ENCODE measurements around the gene TAB3.

Gene TAB3, protein sequence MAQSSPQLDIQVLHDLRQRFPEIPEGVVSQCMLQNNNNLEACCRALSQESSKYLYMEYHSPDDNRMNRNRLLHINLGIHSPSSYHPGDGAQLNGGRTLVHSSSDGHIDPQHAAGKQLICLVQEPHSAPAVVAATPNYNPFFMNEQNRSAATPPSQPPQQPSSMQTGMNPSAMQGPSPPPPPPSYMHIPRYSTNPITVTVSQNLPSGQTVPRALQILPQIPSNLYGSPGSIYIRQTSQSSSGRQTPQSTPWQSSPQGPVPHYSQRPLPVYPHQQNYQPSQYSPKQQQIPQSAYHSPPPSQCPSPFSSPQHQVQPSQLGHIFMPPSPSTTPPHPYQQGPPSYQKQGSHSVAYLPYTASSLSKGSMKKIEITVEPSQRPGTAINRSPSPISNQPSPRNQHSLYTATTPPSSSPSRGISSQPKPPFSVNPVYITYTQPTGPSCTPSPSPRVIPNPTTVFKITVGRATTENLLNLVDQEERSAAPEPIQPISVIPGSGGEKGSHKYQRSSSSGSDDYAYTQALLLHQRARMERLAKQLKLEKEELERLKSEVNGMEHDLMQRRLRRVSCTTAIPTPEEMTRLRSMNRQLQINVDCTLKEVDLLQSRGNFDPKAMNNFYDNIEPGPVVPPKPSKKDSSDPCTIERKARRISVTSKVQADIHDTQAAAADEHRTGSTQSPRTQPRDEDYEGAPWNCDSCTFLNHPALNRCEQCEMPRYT

GRCh38 chrX:30889147-30890140 is at the start of gene TAB3:
TAB3 (minus strand) TSS chrX:30889254; CDS start chrX:30859588, 29,666 bp downstream.
- peak; percentile 86 for DNase-seq (ENCODE audit: low read depth in 2 of 2)

DNA sequence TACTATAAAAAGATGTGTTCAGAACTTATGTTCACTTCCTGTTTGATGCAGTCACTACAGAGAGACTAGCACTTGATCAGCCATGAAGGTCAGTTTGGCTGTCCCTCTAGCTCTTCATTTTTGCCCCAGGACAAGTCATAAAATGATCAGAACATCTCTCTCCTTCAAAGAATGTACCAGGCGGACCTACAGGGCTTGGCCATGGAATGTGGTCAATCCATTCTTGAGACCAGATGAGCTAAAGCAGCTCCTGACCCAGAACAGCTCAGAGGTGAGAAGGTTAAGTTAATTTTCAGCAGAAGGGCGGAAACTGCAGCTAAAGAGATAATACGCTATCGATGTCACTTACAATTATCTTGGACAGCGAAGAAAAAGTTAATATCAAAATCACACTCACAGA is 49.2 kb upstream of the TAB3 start:
- no peak for DNase-seq (ENCODE audit: low read depth in 2 of 2)

DNA sequence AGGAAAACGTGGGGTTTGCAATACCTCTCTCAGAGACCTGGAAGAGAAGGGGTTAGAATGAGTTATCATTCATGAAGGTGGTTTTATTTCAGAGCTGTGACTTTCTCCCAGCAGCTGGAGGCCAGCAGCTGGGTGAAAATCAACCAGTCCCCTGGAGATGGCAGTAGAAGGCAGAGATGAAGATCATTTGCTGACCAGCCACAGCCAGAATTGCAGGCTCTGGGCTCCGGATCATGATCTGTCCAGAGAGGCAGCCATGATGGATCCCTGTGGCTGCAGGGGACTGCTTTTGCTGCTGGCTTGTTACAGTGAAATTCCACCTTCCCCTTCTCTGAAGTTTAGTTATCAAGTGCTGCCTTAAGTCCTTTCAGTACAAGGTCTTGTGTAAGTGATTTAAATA is 46.9 kb upstream of the TAB3 start:
- no peak for DNase-seq (ENCODE audit: low read depth in 2 of 2)

DNA sequence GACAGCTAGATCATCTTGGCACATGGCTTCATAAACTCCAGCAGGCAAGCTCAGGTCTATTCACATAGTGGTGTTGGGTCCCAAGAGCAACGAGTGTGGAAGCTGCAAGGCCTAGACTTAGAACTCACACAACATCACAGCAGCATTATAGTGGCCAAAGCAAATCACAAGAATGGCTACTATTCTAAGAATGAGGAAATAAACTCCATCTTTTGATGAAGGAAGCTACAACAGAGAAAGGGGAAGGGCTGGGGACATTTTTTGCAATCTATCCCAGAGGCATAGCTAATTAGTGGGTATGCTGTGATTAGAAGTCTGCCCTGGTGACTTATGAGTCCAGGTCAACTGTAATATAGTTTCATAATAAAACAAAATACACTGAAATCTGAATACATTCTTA is 42.9 kb upstream of the TAB3 start:
- no peak for DNase-seq (ENCODE audit: low read depth in 2 of 2)

- DNase-seq (ENCODE audit: low read depth in 2 of 2): no peak
Observed at GRCh38 chrX:30930679-30931078, 41.6 kb upstream of the TAB3 start.

- no peak for DNase-seq (ENCODE audit: low read depth in 2 of 2)
Observed at GRCh38 chrX:30930143-30930542, 41.1 kb upstream of the TAB3 start.

DNA sequence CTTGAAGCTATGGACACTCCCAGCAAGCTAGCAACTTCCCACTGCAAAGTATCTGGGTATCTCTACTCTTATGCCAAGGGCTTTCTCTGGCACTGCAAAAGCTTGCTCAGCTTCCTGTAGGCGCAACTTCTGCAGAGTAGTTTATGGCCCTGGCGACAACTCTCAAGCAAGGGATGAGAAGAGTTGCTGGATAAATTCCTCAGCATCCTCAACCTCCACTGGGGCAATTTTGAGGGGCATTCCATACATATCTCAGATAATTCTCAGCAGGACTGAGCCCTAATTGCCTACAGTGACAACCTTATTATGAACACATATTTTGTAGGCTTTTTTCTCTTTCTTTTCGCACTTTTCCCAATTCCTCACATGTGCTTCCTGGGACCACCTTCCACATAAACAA is 31.2 kb upstream of the TAB3 start:
- DNase-seq (ENCODE audit: low read depth in 2 of 2): no peak

GRCh38 chrX:30918480-30918879 is 29.4 kb upstream of the TAB3 start:
- no peak for DNase-seq (ENCODE audit: low read depth in 2 of 2)

DNA sequence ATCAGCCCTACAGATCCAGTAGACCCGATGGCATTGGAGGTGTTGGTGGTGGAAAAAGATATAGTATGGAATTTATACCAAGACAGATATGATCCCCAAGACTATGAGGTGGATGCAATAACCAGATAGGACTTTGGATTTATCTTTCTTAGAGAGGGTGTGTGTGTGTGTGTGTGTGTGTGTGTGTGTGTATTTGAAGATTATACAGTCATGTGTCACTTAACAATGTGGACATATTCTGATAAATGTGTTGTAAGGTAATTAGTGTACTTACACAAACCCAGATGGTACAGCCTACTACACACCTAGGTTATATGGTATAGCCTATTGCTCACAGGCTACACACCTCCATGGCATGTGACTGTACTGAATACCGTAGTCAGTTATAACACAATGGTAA is 24.4 kb upstream of the TAB3 start:
- DNase-seq (ENCODE audit: low read depth in 2 of 2): no peak

DNA sequence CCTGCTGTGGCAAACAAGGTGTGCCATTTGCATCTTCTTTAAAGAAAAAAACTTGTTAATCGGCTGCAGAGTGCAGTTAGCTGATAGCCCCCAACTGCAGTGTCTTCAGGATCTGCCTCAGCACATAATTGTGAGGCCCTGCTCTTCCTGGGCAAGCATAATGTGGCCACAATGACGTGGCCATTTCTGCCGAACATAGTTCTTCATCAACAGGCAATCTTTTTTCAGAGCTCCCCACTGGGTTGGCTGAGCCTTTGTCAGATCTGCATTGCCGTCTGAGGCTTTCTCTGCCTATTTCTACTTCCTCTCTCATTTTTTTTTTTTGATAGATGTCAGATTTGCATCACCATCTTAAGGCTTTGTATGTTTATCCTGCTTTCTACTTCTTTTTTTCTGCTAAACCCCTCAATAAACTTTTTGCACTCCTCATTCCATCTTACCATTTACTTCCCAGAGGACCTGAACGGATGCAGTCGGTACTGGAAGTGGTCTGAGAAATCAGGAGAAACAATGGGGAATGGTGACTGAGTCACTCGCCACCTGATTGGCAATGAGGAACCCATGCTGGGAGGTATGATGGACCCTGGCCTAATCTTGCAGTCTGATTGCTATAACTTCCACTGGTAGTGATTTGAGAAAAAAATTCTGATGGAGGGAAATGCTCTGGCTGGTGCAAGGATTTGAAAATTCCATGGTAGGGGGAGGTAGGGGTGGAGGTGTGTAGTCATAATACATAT is 21.2 kb upstream of the TAB3 start:
- no peak for DNase-seq (ENCODE audit: low read depth in 2 of 2)

GRCh38 chrX:30906726-30907125 is 17.7 kb upstream of the TAB3 start:
- DNase-seq (ENCODE audit: low read depth in 2 of 2): no peak

GRCh38 chrX:30905321-30905720 is 16.3 kb upstream of the TAB3 start:
- no peak for DNase-seq (ENCODE audit: low read depth in 2 of 2)

- DNase-seq (ENCODE audit: low read depth in 2 of 2): no peak
Observed at GRCh38 chrX:30904632-30905031, 15.6 kb upstream of the TAB3 start.

DNA sequence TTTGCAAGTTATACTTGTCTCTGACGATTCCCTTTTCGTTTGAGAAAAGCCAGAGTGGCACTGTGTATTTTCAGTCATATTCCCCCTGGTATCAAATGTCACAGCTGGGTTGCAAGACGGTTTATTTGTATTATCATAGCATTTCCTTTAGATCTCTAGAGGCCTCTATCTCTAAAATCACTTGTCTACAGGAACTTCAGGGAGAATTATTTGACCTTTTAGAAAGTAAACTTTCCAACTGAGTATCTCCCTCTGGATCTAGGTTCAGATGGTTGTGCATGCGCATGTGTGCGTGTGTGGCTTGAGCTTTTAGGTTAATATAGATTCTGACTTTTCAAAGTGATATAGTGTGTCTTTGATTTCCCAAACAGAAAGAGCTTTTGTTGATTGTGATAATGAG is 15.1 kb upstream of the TAB3 start:
- no peak for DNase-seq (ENCODE audit: low read depth in 2 of 2)

- no peak for DNase-seq (ENCODE audit: low read depth in 2 of 2)
Observed at GRCh38 chrX:30900227-30900626, 11.2 kb upstream of the TAB3 start.

DNA sequence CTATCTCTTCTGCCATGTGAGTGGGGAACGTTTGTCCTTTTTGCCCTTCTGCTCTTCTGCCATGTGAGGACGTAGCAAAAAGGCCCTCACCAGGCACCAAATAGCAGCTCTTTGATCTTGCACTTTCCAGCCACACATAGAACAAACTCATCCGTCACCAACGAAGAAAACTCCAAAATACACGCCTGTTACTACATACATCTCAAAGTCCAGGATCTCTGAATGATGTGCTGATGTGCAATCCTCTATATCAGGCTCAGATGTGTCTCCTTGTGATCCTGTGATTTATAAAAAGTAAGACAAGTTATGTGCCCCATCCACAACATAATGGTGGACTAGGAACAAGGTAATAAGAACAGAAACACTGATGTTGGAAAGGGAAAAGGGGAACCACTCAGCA is 9.8 kb upstream of the TAB3 start:
- DNase-seq (ENCODE audit: low read depth in 2 of 2): no peak

DNA sequence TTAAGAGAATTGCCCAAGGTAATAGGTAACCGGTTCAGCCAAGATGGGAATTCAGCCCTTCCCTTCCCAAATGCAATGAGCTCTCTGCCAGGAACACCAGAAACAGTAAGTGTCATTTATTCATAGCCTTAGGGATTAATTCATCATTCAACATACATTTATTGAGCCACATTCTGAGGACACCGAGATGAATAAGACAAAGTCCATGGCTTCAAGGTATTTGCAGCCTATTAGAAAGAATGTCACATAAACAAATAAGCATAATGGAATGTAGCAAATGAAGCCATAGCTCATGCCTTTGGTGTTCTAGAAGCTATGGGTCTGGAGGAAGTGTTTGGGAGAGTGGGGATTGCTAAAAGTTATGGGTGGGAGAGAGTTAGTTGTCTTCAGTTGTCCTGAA is 6.3 kb upstream of the TAB3 start:
- no peak for DNase-seq (ENCODE audit: low read depth in 2 of 2)

DNA sequence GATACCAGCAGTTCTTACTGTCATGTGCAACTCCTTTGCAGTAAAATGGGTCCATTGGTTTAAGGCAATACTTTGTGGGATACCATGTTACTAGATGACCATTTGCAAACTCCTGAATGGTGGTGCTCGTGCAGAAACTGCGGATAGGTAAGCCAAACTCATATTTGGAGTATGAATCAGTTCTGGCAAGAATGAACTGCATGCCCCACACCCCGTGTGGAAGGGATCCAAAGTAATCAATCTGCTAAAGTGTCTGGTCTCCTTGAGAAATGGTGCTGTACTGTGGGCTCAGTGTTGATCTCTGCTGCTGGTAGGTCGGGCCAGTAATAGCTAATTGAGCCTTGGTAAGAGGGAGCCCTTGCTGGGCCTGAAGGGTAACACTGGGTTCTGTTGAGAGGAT is 4.2 kb upstream of the TAB3 start:
- no peak for DNase-seq (ENCODE audit: low read depth in 2 of 2)

DNA sequence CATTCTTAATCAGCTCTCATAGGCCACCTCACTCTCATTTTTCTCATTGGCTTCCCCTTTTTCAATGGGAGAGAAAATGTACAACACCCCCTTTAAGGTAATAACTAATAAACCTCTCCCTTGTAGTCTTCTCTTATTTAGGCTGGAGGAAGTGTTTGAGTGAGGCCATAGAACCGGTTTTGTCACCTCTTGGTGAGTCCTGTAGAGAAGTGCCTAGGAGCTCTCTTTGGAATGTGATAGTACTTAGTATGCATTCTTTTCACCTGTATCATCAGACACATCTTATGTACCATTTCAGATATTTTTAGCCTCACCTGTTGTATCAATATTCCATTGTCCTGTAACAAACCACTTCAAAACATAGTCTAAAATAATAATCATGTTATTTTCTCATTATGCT is 3.5 kb upstream of the TAB3 start:
- no peak for DNase-seq (ENCODE audit: low read depth in 2 of 2)

DNA sequence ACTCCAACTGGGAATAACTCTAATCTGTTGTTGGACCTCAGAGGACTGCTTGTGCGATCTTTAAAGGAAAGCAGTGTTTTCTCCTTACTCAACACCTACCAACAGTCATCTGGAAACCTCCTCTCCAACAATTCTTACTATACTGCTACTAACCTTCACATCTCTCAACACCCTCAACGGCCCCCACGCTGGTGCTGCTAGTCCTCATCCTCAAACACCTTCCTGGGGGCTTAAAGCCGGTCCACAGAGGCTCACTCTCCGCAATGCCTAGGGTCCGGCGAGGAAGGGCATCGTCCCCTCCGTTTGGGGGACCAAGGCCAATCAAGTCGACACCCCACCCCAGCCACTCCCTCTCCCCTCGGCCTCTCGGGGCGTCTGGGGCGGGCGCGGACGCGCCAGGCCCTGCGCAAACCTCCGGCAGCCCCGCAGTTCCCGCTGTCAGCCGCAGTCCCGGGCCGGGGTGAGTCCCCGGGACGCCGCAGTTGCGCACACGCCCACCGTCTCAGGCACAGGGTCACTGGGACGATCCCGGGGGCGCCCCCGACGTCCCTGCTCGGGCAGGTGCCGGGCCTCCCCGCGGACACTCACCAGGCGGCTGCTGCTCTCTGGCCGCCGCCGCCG is 418 bp downstream of the TAB3 start:
- no peak for DNase-seq (ENCODE audit: low read depth in 2 of 2)

GRCh38 chrX:30887721-30888120 is 1.3 kb downstream of the TAB3 start:
- peak in 1 of 2 donors; percentile 48 for DNase-seq (ENCODE audit: low read depth in 2 of 2)
